Adipocyte (in vitro differentiated cells): ENCODE data around the gene UNC79.

Experiments
- DNase-seq: peaks from one replicate; pipeline ENCODE4 v3.0.0-alpha.2; 2015; ENCODE audit warnings: low read depth
- H3K27me3 ChIP-seq: replicated peaks from 2 replicates; pipeline ENCODE4 v1.7.0; 2013; ENCODE audit warnings: mild to moderate bottlenecking, low read length, moderate library complexity; ENCODE audit not compliant: control insufficient read depth, insufficient read depth
- H3K36me3 ChIP-seq: 2 replicates; pipeline ENCODE4 v1.7.0; 2013; ENCODE audit warnings: low read length, mild to moderate bottlenecking, moderate library complexity; ENCODE audit not compliant: control insufficient read depth, insufficient read depth, severe bottlenecking
- H3K4me1 ChIP-seq: 2 replicates; pipeline ENCODE4 v1.7.0; 2013; ENCODE audit warnings: mild to moderate bottlenecking, low read length, moderate library complexity; ENCODE audit not compliant: control insufficient read depth, insufficient read depth
- H3K4me3 ChIP-seq: 2 replicates; pipeline ENCODE4 v1.7.0; 2013; ENCODE audit warnings: mild to moderate bottlenecking, low read length, moderate library complexity
- H3K9ac ChIP-seq: 2 replicates; pipeline ENCODE4 v1.7.0; 2013; ENCODE audit warnings: mild to moderate bottlenecking, low read length, moderate library complexity
- H3K9me3 ChIP-seq: 2 replicates; pipeline ENCODE4 v1.7.0; 2013; ENCODE audit warnings: mild to moderate bottlenecking, low read length, moderate library complexity; ENCODE audit not compliant: control insufficient read depth

UNC79 gene

DNA sequence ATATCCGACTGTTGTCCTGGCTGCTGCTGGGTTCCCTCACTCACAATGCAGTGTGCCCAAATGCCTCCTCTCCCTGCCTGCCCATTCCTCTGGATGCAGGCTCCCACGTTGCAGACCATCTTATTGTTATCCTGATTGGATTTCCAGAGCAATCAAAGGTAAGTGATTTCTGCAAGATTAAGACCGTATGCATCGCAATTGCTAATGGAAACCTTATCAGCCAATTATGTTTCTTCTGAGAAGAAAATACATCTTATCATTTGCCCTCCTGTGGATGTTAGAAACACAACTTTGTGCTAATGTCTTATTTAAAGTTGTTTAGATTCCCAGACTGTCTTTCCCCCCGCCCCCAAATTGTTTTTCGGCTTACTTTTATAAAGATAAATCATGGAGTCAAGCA lies 259.4 kb downstream of the UNC79 start:
- Histone ChIP-seq H3K4me1 (no peaks in the 10 kb centered on the region), H3K36me3 (no peaks in the 10 kb centered on the region)

DNA sequence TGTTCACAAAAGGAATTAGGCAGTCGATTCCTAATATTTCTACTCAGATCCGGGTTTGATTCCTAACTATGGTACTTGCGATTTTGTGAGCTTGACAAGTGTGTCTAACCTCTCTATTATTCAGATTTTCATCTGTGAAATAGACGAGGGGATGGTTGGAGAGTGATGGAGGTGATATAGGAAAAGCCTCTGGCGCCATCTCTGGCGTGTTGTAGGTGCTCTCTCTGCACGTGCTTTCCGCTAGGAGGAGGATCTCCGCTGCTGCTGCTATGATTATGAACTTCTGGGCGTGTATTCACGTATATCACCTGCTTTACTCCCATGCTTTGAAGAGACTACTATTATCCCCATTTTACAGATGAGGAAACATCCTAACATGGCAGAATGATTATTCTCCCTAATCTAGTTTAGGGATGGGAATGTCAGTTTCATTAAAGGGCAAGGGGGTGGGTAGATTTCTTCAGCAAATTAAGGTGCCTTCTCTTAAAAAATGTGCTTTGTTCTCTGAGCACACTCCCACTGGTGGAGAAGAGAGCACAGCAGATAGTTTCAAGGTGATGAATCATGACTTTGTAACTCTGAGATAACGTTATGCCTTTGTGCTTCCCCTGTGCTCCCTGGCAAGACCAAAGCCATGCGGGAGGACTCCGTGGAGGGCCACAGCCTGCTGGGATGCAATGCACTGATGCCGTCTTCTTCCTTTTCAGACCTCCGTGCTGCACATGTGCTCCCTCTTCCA lies 260.5 kb downstream of the UNC79 start:
- H3K4me3 ChIP-seq, result no peak overlapping the region
- peaks cover 12% of the 10 kb centered on the region for H3K27me3 ChIP-seq
- no peaks in the 10 kb centered on the region for H3K4me1 ChIP-seq

More for the DNA sequence above, 259.4 kb downstream of the UNC79 start:
- Histone ChIP-seq H3K27me3 (peaks cover 12% of the 10 kb centered on the region), H3K9me3 (no peaks in the 10 kb centered on the region), H3K4me3 (no peak overlapping the region), H3K9ac (no peak overlapping the region)
- DNase-seq, result no peak

GRCh38 chr14:93693914-93694313 lies 263.2 kb downstream of the UNC79 start:
- H3K27me3 ChIP-seq, result peaks cover 3% of the 10 kb centered on the region
- H3K9ac ChIP-seq, result no peak overlapping the region
- peaks cover 9% of the 10 kb centered on the region for H3K9me3 ChIP-seq
- H3K4me3 ChIP-seq, result no peak overlapping the region
- H3K36me3 ChIP-seq, result no peaks in the 10 kb centered on the region
- no peak for DNase-seq
- H3K4me1 ChIP-seq, result no peaks in the 10 kb centered on the region

More for the DNA sequence above, 260.5 kb downstream of the UNC79 start:
- Histone ChIP-seq H3K36me3 (no peaks in the 10 kb centered on the region), H3K9me3 (no peaks in the 10 kb centered on the region), H3K9ac (no peak overlapping the region)
- DNase-seq, result no peak

DNA sequence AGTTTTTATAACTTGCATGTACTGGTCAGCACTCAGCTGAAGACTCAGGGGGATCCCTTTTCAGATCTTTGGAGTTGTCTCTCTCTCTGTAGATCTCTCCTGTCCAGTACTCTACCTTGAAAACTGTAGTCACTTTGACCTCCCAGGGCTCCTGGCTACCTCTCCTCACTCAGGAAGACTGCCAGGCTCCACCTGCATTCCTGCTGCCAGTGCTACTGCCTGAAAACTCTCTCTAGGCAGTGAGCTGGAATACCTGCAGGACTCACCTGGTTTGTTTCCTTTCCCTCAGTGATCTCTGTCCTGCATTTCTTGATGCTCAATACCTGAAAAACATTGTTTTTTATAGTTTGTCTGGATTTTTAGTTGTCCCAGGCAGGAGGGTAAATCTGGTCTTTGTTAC lies 270.2 kb downstream of the UNC79 start:
- H3K4me1 ChIP-seq, result no peaks in the 10 kb centered on the region
- no peak for DNase-seq
- H3K36me3 ChIP-seq, result no peaks in the 10 kb centered on the region
- no peak overlapping the region for H3K9ac ChIP-seq
- H3K9me3 ChIP-seq, result peaks cover 15% of the 10 kb centered on the region
- no peak overlapping the region for H3K4me3 ChIP-seq
- peaks cover 8% of the 10 kb centered on the region for H3K27me3 ChIP-seq

- no peaks in the 10 kb centered on the region for H3K4me1 ChIP-seq
- no peaks in the 10 kb centered on the region for H3K36me3 ChIP-seq
- H3K27me3 ChIP-seq, result peaks cover 8% of the 10 kb centered on the region
- H3K9ac ChIP-seq, result no peak overlapping the region
- H3K4me3 ChIP-seq, result no peak overlapping the region
- peaks cover 15% of the 10 kb centered on the region for H3K9me3 ChIP-seq
- DNase-seq, result no peak
These were observed 270.8 kb downstream of the UNC79 start for GRCh38 chr14:93701562-93701961.

DNA sequence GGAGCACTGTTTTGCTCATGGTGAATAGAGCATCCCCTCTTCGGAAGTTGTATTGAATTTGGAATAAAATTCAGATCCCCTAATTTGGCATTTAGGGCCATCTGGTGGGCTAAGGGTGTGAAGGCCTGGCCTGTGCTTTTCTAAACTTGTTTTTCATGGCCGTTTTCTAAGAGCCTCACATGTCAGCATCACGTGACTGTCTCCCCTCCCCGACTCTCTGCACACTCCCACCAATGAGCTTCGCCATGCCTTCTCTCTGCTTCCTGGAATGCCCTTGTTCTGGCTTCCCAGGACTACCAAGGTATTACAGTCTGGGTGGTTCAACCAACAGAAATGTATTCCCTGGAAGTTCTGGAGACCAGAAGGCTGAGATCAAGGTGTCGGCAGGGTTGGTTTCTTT lies 272.2 kb downstream of the UNC79 start:
- DNase-seq, result no peak
- no peaks in the 10 kb centered on the region for H3K36me3 ChIP-seq
- H3K9me3 ChIP-seq, result peaks cover 8% of the 10 kb centered on the region
- H3K9ac ChIP-seq, result no peak overlapping the region
- H3K4me3 ChIP-seq, result no peak overlapping the region
- no peaks in the 10 kb centered on the region for H3K4me1 ChIP-seq
- H3K27me3 ChIP-seq, result peaks cover 8% of the 10 kb centered on the region

DNA sequence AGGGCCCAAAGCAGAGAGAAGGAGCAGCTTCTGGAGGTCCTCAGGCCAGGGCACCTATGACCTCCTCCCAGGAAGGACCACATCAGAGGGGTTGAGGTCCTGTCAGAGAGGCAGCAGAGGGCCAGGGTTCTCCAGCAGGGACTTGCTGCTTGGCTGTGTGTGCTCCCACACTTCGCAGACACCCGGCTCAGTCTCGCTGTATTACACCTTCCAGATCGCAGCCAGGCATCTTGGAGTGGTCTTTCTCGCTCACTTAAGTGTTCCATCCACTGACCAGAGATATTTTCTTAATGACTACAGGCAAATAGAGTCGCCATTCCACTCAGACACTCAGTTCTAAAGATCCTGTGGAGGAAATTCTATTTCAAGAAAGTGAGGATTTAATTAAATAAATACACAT lies 273.2 kb downstream of the UNC79 start:
- H3K4me1 ChIP-seq, result no peaks in the 10 kb centered on the region
- no peaks in the 10 kb centered on the region for H3K36me3 ChIP-seq
- H3K9me3 ChIP-seq, result peaks cover 5% of the 10 kb centered on the region
- H3K9ac ChIP-seq, result no peak overlapping the region
- peaks cover 8% of the 10 kb centered on the region for H3K27me3 ChIP-seq
- no peak for DNase-seq
- no peak overlapping the region for H3K4me3 ChIP-seq

DNA sequence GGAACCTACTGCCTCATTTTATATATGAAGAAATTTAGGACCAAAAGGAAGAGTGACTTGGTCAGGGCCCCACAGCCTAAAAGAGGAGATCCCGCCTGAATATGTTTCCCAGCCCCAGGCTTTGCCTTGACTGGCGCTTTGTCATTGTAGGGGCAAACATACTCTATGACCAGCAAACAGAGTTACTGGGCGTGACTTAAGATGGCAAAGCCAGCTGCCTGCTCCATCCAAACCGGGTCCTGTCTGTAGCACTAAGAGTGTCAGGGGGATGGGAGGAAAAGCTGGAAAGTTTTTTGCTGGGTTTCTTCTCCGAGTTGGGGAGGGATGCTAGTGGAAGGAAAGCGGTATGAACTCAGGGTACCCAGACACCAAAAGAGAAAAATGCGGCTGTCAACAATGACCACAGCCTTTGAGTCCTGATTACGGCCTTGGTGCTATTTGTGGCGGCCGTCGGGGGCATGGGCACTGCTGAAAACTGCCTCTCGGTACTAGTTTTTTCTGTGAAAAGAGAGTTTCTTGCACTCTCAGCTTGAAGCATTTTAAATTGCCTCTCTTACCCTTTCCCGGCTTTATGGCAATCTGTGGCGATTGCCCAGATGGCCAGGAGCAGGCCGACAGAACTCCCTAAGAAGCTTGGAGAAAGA lies 274.9 kb downstream of the UNC79 start:
- Histone ChIP-seq H3K36me3 (no peaks in the 10 kb centered on the region), H3K9me3 (no peaks in the 10 kb centered on the region), H3K9ac (no peak overlapping the region), H3K27me3 (peaks cover 8% of the 10 kb centered on the region), H3K4me1 (no peaks in the 10 kb centered on the region), H3K4me3 (no peak overlapping the region)
- DNase-seq, result no peak

DNA sequence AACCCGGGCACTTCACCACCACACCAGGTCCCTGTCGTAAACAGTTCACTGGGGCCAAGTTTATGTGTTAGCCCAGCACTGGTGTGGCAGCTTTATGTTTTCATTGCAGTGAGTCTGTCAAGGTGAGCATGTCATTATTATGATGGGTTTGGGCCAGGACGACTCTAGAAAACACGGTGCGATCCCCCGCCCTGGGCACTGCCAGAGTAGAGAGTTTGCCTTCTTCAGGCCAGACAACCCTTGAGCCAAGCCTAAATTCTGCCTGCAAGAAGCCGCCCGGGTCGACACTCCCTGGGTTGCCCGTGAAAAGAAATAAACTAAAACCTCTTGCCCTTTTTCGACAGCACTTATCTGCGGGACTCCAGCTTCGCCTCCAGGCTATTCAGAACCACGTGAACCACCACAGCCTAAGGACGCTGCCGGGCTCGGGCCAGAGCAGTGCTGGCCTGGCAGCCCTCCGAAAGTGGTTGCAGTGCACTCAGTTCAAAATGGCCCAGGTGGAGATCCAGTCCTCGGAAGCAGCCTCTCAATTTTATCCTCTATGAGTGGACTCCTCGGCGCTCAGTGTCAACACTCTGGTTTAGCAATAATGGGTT lies 275.7 kb downstream of the UNC79 start:
- Histone ChIP-seq H3K4me1 (no peaks in the 10 kb centered on the region), H3K9ac (no peak overlapping the region), H3K4me3 (no peak overlapping the region), H3K9me3 (no peaks in the 10 kb centered on the region), H3K27me3 (peaks cover 8% of the 10 kb centered on the region), H3K36me3 (no peaks in the 10 kb centered on the region)
- DNase-seq, result no peak

DNA sequence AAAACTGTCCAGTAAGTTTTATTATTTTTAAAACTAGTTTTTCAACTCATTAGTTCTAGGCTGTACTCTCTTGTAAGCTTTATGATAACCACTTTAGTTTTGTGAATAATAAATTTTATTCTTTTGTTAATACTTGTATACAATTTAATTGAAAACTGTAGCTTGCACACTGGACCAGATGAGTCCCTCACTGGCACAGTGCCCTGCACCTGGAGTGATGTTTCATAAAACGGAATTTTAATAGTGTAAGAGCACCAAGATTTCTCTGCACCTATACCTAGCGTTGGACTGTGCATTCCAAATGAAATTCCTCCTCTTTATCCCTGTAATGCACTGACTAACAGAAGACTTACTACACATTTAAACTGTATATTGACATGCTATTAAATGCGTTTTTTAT lies 276.7 kb downstream of the UNC79 start:
- Histone ChIP-seq H3K9ac (no peak overlapping the region), H3K36me3 (no peaks in the 10 kb centered on the region), H3K4me1 (no peaks in the 10 kb centered on the region), H3K4me3 (no peak overlapping the region), H3K27me3 (peaks cover 5% of the 10 kb centered on the region), H3K9me3 (no peaks in the 10 kb centered on the region)
- no peak for DNase-seq

GRCh38 chr14:93708311-93708734 lies 277.6 kb downstream of the UNC79 start:
- no peak overlapping the region for H3K9ac ChIP-seq
- no peaks in the 10 kb centered on the region for H3K9me3 ChIP-seq
- H3K27me3 ChIP-seq, result peaks cover 5% of the 10 kb centered on the region
- no peak overlapping the region for H3K4me3 ChIP-seq
- H3K36me3 ChIP-seq, result no peaks in the 10 kb centered on the region
- no peak for DNase-seq
- H3K4me1 ChIP-seq, result no peaks in the 10 kb centered on the region
